ENCODE measurements around the gene BPTF. TPM values are rescaled to one million over a fixed set of nuclear protein-coding genes. Genes with fewer than 3 reads are reported as not detected.
"Not testable (repeated sequence)": the region's sequence is repeated elsewhere in the genome, so short reads cannot be mapped to it uniquely, and the experiment has no call there.

BPTF gene
- total RNA-seq (2014; rRNA removed; shearing (Covaris generic)): 25.5 TPM in 2 replicates

GRCh38 chr17:67824735-67825626 is at the start of gene BPTF:
Gene BPTF, plus strand, starts transcription at chr17:67825503. Its CDS starts 222 bp downstream, at chr17:67825725.
- in situ Hi-C loops (cut with HindIII; ENCODE audit: low sequenced_read_pairs): no loop called here

GRCh38 chr17:67779098-67779672 is 46.1 kb upstream of the BPTF start:
- in situ Hi-C loops (cut with HindIII; ENCODE audit: low sequenced_read_pairs): no loop called here
- DNase-seq (ENCODE audit: low spot score): peak; percentile 7

More at GRCh38 chr17:67824735-67825626, at the start of gene BPTF:
- DNase-seq (ENCODE audit: low spot score): peak; percentile 88

- DNase-seq (ENCODE audit: low spot score): no peak
- in situ Hi-C loops (cut with HindIII; ENCODE audit: low sequenced_read_pairs): no loop called here
Observed at GRCh38 chr17:67784364-67785121, 40.8 kb upstream of the BPTF start.

- DNase-seq (ENCODE audit: low spot score): no peak
- in situ Hi-C loops (cut with HindIII; ENCODE audit: low sequenced_read_pairs): no loop called here
Observed at GRCh38 chr17:67785122-67785477, 40.2 kb upstream of the BPTF start.

- in situ Hi-C loops (cut with HindIII; ENCODE audit: low sequenced_read_pairs): no loop called here
Observed at GRCh38 chr17:67785504-67785903, 39.8 kb upstream of the BPTF start.

GRCh38 chr17:67800495-67800928 is 24.8 kb upstream of the BPTF start:
- in situ Hi-C loops (cut with HindIII; ENCODE audit: low sequenced_read_pairs): loop anchor here (10.0 kb wide), 1 partner anchor 184 kb away; no protein-coding TSS in a partner anchor

More at GRCh38 chr17:67785504-67785903, 39.8 kb upstream of the BPTF start:
- DNase-seq (ENCODE audit: low spot score): no peak

GRCh38 chr17:67801626-67802175 is 23.6 kb upstream of the BPTF start:
- no peak for DNase-seq (ENCODE audit: low spot score)
- in situ Hi-C loops (cut with HindIII; ENCODE audit: low sequenced_read_pairs): loop anchor here (10.0 kb wide), 1 partner anchor 183 kb away; no protein-coding TSS in a partner anchor

More at GRCh38 chr17:67800495-67800928, 24.8 kb upstream of the BPTF start:
- peak; percentile 51 for DNase-seq (ENCODE audit: low spot score)

GRCh38 chr17:67810464-67810863 is 14.8 kb upstream of the BPTF start:
- in situ Hi-C loops (cut with HindIII; ENCODE audit: low sequenced_read_pairs): no loop called here
- DNase-seq (ENCODE audit: low spot score): no peak

- DNase-seq (ENCODE audit: low spot score); in situ Hi-C loops (cut with HindIII; ENCODE audit: low sequenced_read_pairs): not testable (repeated sequence)
Observed at GRCh38 chr17:67812380-67812779, 12.9 kb upstream of the BPTF start.

- in situ Hi-C loops (cut with HindIII; ENCODE audit: low sequenced_read_pairs): no loop called here
- DNase-seq (ENCODE audit: low spot score): no peak
Observed at GRCh38 chr17:67813803-67814180, 11.5 kb upstream of the BPTF start.

- in situ Hi-C loops (cut with HindIII; ENCODE audit: low sequenced_read_pairs): no loop called here
- DNase-seq (ENCODE audit: low spot score): no peak
Observed at GRCh38 chr17:67818110-67819002, 6.9 kb upstream of the BPTF start.

GRCh38 chr17:67819722-67820121 is 5.6 kb upstream of the BPTF start:
- no peak for DNase-seq (ENCODE audit: low spot score)
- in situ Hi-C loops (cut with HindIII; ENCODE audit: low sequenced_read_pairs): no loop called here

GRCh38 chr17:67821871-67822367 is 3.4 kb upstream of the BPTF start:
- DNase-seq (ENCODE audit: low spot score): no peak
- in situ Hi-C loops (cut with HindIII; ENCODE audit: low sequenced_read_pairs): no loop called here

- in situ Hi-C loops (cut with HindIII; ENCODE audit: low sequenced_read_pairs): not testable (repeated sequence)
- DNase-seq (ENCODE audit: low spot score): peak; percentile 47
Observed at GRCh38 chr17:67825627-67826601, 611 bp downstream of the BPTF start.

- DNase-seq (ENCODE audit: low spot score): no peak
- in situ Hi-C loops (cut with HindIII; ENCODE audit: low sequenced_read_pairs): no loop called here
Observed at GRCh38 chr17:67829331-67829730, 4.0 kb downstream of the BPTF start.

- in situ Hi-C loops (cut with HindIII; ENCODE audit: low sequenced_read_pairs): no loop called here
- peak; percentile 36 for DNase-seq (ENCODE audit: low spot score)
Observed at GRCh38 chr17:67830440-67830839, 5.1 kb downstream of the BPTF start.

- DNase-seq (ENCODE audit: low spot score): no peak
Observed at GRCh38 chr17:67831268-67831667, 6.0 kb downstream of the BPTF start.

More at GRCh38 chr17:67831268-67831667, 6.0 kb downstream of the BPTF start:
- in situ Hi-C loops (cut with HindIII; ENCODE audit: low sequenced_read_pairs): no loop called here

Measured in G401 (cell line).